ENCODE measurements around the gene C19orf47. TPM values are rescaled to one million over a fixed set of nuclear protein-coding genes. Genes with fewer than 3 reads are reported as not detected.
A peak's percentile ranks its signal among the peaks of the same experiment; 100 is the strongest.

The C19orf47 gene
- total and polyA plus RNA-seq, 8 donors: 3.7 to 10.0 (median 5.7) TPM

DNA sequence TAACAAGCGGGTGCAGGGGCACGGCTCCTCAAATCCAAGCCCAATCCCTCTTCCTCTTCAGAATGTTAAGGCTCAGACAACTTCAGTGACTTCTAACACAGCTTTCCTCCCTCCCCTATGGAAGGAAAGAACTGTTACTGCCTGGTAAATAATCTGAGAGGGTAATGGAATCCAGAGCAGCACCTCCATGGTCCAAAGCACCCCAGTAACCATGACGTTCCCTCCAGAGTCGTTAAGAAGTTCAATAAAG, 64.0 kb downstream of the C19orf47 start:
- intact Hi-C loops (cut with DNase I): no loop called here
- FAIRE-seq (no peak), ATAC-seq (no peak)

DNA sequence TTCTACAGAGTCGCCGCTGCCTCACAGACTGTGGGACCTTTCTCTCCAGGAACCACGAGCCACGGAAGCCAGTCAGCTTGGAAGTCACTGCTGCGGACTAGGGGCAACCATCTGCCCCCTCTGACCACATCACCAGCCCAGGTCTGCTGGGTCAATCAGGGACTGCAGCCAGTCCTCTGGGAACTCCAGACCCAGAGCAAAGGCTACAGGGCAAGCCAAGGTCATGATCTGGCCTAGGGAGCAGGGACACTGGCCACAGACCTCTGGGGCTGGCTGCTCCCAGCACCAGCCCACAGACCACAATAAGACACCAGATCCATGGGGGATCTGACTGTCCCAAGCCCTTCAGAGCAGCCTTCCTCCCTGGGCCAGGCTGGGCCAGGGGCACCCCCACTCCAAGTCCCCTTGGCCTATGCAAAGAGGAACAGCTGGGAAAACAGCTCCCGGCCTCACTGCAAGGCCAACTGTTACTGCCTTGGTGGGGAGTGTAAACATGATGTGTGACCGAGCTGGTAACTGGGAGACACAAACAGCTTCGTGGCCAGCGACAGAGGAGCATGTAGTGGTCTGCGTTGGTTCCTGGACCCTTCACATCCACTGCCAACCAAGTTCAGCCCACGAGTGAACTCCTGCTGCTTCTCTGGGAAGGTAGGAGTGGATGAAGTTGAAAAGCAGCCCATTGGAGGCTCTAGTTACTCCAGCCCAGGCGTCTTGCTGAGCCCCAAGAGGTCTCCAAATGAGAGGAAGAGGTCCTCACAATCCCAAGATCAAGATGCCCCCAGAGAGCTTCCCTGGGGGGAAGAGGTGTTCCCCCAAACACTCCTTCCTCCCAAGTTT, 64.6 kb downstream of the C19orf47 start:
- 13 to 20% methylated on average over 12 of the region's 12 CpGs for WGBS, 2 donors
- Histone ChIP-seq H3K27ac (peak overlapping the region; percentile 90 to 97 (median 94)), H3K4me3 (peak overlapping the region; percentile 62 to 93 (median 78)), H3K36me3 (no peaks in the 10 kb centered on the region), H3K27me3 (no peaks in the 10 kb centered on the region), H3K4me1 (peaks cover 18 to 37% (median 31%) of the 10 kb centered on the region in 3 donors), H3K9me3 (no peaks in the 10 kb centered on the region)
- intact Hi-C loops (cut with DNase I): no loop called here
- TF ChIP-seq, protein P1, sequence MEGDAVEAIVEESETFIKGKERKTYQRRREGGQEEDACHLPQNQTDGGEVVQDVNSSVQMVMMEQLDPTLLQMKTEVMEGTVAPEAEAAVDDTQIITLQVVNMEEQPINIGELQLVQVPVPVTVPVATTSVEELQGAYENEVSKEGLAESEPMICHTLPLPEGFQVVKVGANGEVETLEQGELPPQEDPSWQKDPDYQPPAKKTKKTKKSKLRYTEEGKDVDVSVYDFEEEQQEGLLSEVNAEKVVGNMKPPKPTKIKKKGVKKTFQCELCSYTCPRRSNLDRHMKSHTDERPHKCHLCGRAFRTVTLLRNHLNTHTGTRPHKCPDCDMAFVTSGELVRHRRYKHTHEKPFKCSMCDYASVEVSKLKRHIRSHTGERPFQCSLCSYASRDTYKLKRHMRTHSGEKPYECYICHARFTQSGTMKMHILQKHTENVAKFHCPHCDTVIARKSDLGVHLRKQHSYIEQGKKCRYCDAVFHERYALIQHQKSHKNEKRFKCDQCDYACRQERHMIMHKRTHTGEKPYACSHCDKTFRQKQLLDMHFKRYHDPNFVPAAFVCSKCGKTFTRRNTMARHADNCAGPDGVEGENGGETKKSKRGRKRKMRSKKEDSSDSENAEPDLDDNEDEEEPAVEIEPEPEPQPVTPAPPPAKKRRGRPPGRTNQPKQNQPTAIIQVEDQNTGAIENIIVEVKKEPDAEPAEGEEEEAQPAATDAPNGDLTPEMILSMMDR (IDR thresholded peaks at IDR 0.05): no peak
- FAIRE-seq (no peak), ATAC-seq (peak; percentile 25 to 53 (median 37)), DNase-seq (peak; percentile 63 to 82 (median 68))

More for the DNA sequence above, 64.0 kb downstream of the C19orf47 start:
- no peaks in the 10 kb centered on the region for H3K27me3 ChIP-seq
- H3K36me3 ChIP-seq: no peaks in the 10 kb centered on the region
- H3K27ac ChIP-seq: peak overlapping the region; percentile 90 to 97 (median 94)
- H3K4me3 ChIP-seq: peak overlapping the region; percentile 62 to 93 (median 78)
- TF ChIP-seq, protein P1 (IDR thresholded peaks at IDR 0.05): no peak
- H3K9me3 ChIP-seq: no peaks in the 10 kb centered on the region
- 4 to 8% methylated on average over 4 of the region's 4 CpGs for WGBS, 2 donors
- DNase-seq: no peak
- peaks cover 18 to 34% (median 31%) of the 10 kb centered on the region in 3 donors for H3K4me1 ChIP-seq

DNA sequence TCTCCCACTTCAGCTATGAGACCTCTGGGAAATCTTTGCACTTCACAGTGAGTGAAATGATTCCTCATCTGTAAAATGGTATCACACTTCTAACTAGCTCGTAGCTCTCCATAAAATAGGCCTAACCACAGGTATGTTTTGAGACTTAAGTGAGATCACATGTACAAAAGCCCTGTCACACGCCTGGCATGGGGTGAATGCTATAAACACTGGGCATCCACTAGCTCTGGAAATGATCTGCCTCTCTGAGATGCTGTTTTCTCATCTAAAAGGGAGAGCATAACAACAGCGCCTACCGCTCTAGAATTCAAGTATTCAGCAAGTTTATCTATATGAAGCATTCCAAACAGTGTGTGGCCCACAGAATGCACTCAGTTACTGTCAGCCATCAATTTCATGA, 65.3 kb downstream of the C19orf47 start:
- Histone ChIP-seq H3K27ac (peak overlapping the region in 3 of 4 donors; percentile 90 to 97 (median 91)), H3K27me3 (no peaks in the 10 kb centered on the region), H3K36me3 (no peaks in the 10 kb centered on the region), H3K4me3 (peak overlapping the region in 2 of 4 donors; percentile 62 to 83), H3K9me3 (no peaks in the 10 kb centered on the region), H3K4me1 (peaks cover 24 to 41% (median 34%) of the 10 kb centered on the region in 3 donors)
- FAIRE-seq: no peak
- 65% methylated on average over 4 of the region's 4 CpGs for WGBS, 2 donors
- intact Hi-C loops (cut with DNase I): no loop called here
- TF ChIP-seq, protein P1 (IDR thresholded peaks at IDR 0.05): no peak
- DNase-seq: no peak
- ATAC-seq: no peak

DNA sequence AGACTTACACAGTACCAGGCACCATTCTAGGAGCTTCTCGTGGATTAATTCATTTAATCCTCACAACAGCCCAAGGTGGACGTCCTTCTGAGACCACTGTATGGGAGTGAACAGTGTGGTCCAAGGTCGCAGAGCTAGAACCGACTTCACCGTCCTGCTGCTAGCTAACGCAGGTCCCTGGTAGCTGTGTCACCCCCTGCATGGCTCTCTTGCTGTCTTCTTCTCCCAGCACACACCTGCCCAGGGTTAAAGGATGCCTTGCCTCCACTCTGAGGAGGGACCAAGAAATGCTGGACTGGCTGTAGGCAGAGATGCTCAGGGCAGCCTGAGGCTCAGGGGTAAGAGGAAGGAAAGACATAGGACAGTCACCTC, 66.0 kb downstream of the C19orf47 start:
- peaks cover 29 to 45% (median 39%) of the 10 kb centered on the region in 3 donors for H3K4me1 ChIP-seq
- H3K9me3 ChIP-seq: no peaks in the 10 kb centered on the region
- no peaks in the 10 kb centered on the region for H3K27me3 ChIP-seq
- DNase-seq (peak in 1 of 6 donors; percentile 17), ATAC-seq (no peak), FAIRE-seq (no peak)
- no peaks in the 10 kb centered on the region for H3K36me3 ChIP-seq
- WGBS, 2 donors: 64 to 65% methylated on average over 6 of the region's 6 CpGs
- intact Hi-C loops (cut with DNase I): no loop called here
- TF ChIP-seq, protein P1 (IDR thresholded peaks at IDR 0.05): no peak
- no peak overlapping the region for H3K4me3 ChIP-seq
- no peak overlapping the region for H3K27ac ChIP-seq

All from pancreas (tissue), 10 donors.